ENCODE results near the gene CD84.

DNA sequence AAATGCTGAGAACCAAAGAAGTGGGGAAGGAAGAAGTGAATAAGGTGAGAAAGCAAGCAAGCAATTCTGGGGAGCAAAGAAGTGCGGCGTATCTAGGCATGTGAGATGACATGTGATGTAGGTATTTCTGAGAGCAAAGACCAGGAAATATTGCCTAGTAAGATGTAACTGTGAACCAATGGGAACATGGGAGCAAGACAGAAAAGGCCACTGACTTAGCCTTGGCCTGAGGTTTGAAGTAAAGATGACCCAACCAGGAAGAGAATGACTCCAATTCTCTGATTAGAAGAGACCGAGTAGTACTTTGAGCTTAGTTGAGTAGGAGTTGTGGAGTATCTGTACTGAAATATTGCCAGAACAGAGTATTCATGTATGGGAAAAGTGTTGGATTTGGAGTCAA is 87.3 kb downstream of the CD84 start:
- TF ChIP-seq, protein P1, sequence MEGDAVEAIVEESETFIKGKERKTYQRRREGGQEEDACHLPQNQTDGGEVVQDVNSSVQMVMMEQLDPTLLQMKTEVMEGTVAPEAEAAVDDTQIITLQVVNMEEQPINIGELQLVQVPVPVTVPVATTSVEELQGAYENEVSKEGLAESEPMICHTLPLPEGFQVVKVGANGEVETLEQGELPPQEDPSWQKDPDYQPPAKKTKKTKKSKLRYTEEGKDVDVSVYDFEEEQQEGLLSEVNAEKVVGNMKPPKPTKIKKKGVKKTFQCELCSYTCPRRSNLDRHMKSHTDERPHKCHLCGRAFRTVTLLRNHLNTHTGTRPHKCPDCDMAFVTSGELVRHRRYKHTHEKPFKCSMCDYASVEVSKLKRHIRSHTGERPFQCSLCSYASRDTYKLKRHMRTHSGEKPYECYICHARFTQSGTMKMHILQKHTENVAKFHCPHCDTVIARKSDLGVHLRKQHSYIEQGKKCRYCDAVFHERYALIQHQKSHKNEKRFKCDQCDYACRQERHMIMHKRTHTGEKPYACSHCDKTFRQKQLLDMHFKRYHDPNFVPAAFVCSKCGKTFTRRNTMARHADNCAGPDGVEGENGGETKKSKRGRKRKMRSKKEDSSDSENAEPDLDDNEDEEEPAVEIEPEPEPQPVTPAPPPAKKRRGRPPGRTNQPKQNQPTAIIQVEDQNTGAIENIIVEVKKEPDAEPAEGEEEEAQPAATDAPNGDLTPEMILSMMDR (IDR thresholded peaks at IDR 0.05): no peak
- TF ChIP-seq POLR2A (IDR thresholded peaks at IDR 0.05): no peak
